ENCODE data around the gene ADGRE3. TPM values are rescaled to one million over a fixed set of nuclear protein-coding genes. Genes with fewer than 3 reads are reported as not detected.

The ADGRE3 gene
- total and polyA plus RNA-seq, 2 of the 8 experiments (the other 6 are each of a cell fraction or from before 2014, with no cell fraction given), result not detected

DNA sequence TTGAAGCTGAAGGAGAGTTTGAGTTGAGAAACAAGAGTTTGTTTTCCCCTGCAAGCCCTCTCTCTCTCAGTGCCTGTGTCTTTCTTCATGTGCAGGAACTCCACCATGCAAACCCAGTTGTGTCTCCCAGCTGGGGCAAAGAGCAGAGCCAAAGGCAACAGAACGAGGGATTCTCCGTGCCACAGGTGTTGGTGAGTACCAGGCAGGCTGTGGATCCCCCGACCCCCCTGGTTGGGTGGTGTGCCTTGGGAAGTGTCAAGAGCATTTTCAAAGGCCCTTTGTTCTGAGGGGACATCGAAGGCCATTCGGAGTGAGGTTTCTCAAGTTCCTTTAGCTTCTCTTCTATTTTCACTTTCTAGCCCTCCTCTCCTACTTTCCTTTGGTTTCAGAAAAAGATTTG, 20.8 kb upstream of the ADGRE3 start (continued):
- TF ChIP-seq, protein P1, sequence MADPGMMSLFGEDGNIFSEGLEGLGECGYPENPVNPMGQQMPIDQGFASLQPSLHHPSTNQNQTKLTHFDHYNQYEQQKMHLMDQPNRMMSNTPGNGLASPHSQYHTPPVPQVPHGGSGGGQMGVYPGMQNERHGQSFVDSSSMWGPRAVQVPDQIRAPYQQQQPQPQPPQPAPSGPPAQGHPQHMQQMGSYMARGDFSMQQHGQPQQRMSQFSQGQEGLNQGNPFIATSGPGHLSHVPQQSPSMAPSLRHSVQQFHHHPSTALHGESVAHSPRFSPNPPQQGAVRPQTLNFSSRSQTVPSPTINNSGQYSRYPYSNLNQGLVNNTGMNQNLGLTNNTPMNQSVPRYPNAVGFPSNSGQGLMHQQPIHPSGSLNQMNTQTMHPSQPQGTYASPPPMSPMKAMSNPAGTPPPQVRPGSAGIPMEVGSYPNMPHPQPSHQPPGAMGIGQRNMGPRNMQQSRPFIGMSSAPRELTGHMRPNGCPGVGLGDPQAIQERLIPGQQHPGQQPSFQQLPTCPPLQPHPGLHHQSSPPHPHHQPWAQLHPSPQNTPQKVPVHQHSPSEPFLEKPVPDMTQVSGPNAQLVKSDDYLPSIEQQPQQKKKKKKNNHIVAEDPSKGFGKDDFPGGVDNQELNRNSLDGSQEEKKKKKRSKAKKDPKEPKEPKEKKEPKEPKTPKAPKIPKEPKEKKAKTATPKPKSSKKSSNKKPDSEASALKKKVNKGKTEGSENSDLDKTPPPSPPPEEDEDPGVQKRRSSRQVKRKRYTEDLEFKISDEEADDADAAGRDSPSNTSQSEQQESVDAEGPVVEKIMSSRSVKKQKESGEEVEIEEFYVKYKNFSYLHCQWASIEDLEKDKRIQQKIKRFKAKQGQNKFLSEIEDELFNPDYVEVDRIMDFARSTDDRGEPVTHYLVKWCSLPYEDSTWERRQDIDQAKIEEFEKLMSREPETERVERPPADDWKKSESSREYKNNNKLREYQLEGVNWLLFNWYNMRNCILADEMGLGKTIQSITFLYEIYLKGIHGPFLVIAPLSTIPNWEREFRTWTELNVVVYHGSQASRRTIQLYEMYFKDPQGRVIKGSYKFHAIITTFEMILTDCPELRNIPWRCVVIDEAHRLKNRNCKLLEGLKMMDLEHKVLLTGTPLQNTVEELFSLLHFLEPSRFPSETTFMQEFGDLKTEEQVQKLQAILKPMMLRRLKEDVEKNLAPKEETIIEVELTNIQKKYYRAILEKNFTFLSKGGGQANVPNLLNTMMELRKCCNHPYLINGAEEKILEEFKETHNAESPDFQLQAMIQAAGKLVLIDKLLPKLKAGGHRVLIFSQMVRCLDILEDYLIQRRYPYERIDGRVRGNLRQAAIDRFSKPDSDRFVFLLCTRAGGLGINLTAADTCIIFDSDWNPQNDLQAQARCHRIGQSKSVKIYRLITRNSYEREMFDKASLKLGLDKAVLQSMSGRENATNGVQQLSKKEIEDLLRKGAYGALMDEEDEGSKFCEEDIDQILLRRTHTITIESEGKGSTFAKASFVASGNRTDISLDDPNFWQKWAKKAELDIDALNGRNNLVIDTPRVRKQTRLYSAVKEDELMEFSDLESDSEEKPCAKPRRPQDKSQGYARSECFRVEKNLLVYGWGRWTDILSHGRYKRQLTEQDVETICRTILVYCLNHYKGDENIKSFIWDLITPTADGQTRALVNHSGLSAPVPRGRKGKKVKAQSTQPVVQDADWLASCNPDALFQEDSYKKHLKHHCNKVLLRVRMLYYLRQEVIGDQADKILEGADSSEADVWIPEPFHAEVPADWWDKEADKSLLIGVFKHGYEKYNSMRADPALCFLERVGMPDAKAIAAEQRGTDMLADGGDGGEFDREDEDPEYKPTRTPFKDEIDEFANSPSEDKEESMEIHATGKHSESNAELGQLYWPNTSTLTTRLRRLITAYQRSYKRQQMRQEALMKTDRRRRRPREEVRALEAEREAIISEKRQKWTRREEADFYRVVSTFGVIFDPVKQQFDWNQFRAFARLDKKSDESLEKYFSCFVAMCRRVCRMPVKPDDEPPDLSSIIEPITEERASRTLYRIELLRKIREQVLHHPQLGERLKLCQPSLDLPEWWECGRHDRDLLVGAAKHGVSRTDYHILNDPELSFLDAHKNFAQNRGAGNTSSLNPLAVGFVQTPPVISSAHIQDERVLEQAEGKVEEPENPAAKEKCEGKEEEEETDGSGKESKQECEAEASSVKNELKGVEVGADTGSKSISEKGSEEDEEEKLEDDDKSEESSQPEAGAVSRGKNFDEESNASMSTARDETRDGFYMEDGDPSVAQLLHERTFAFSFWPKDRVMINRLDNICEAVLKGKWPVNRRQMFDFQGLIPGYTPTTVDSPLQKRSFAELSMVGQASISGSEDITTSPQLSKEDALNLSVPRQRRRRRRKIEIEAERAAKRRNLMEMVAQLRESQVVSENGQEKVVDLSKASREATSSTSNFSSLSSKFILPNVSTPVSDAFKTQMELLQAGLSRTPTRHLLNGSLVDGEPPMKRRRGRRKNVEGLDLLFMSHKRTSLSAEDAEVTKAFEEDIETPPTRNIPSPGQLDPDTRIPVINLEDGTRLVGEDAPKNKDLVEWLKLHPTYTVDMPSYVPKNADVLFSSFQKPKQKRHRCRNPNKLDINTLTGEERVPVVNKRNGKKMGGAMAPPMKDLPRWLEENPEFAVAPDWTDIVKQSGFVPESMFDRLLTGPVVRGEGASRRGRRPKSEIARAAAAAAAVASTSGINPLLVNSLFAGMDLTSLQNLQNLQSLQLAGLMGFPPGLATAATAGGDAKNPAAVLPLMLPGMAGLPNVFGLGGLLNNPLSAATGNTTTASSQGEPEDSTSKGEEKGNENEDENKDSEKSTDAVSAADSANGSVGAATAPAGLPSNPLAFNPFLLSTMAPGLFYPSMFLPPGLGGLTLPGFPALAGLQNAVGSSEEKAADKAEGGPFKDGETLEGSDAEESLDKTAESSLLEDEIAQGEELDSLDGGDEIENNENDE (IDR thresholded peaks at IDR 0.05; ENCODE audit: insufficient replicate concordance, low read length), result no peak
- no peak for TF ChIP-seq SP2 (IDR thresholded peaks at IDR 0.05; ENCODE audit: low read length)
